A673 (cell line): ENCODE results near the gene RGS7.

Experiments
- CTCF ChIP-seq: fragments of 300-800, 200-600 bp; sonication (generic); conservative IDR thresholded peaks from 2 replicates; pipeline ENCODE4 v1.5.1; 2017; ENCODE audit warnings: low read depth, mild to moderate bottlenecking, antibody characterized with exemption, low read length, moderate library complexity, mixed read lengths
- EZH2 ChIP-seq: fragments of 200-600 bp; sonication (generic); IDR thresholded peaks from 2 replicates; pipeline ENCODE4 v1.6.1; 2017; ENCODE audit warnings: borderline replicate concordance, low read depth, mild to moderate bottlenecking, mixed read lengths, antibody characterized with exemption, low read length; ENCODE audit not compliant: poor library complexity, severe bottlenecking

- TF ChIP-seq CTCF, result no peak
- TF ChIP-seq EZH2, result no peak
Measured at GRCh38 chr1:240835291-240835690, 521.7 kb downstream of the RGS7 start.
